ENCODE data around the gene GFOD1. TPM values are rescaled to one million over a fixed set of nuclear protein-coding genes. Genes with fewer than 3 reads are reported as not detected.
"Not testable (repeated sequence)": the region's sequence is repeated elsewhere in the genome, so short reads cannot be mapped to it uniquely, and the experiment has no call there.

Gene GFOD1
- total RNA-seq, 1 experiment from 2014 or later = 4.3 TPM

GRCh38 chr6:13441778-13442177 lies 45.6 kb downstream of the GFOD1 start:
- DNase-seq (ENCODE audit: low read depth) = no peak

DNA sequence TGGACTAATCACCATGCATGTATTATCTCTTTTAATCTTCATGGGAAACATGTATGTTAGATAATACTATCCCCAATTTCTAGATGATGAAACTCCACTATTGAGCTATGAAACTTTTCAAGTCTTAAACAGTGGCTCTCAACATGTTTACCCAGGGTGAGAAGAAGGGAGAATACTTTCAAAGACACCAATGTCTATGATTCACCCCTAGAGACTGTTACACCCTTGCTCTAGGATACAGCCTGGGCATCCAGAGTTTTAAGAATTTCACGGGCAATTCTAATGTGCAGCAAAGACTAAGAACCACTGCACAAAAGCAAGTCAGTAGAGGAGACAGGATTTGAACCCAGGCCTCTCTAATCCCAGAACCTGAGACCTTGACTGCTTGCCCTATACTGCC lies 47.8 kb downstream of the GFOD1 start:
- no peak for DNase-seq (ENCODE audit: low read depth)

GRCh38 chr6:13438126-13438525 lies 49.3 kb downstream of the GFOD1 start:
- no peak for DNase-seq (ENCODE audit: low read depth)

- DNase-seq (ENCODE audit: low read depth) = no peak
Measured at GRCh38 chr6:13437218-13437996, 50.0 kb downstream of the GFOD1 start.

- peak; percentile 33 for DNase-seq (ENCODE audit: low read depth)
Measured at GRCh38 chr6:13436399-13437217, 50.8 kb downstream of the GFOD1 start.

DNA sequence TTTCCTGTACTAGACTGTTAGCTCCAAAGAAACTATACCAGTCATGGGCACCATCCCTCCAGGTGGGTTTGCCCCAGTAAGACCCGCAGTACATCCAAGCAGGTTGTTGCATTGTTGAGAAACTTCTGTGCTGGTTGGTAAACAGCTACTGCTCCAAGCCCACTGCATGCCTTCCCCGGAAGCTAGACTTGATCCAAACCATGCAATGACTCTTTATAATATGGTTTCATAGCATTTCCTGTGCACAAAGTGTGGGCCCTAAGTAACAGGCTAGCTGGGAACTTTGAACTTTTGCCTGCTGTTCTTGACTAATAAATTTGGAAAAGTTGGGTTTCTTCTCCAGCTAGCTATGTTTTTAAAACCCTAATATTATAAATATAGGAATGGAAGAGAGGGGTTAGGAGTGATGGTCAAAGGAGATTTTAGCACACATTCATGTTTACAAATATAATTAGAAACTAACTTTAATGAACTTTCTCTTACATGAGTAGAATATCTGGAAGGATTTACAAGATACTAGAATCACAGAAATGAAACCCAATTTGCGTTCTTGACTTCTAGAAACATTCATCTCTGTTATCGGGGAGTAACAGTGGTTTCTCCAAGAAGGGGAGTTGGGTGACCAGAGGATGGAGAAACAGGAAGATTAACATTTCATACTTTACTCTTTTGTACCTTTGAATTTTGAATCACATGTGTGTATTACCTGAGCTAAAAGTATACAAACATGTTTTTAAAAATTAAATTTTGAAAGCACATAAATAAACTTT lies 51.7 kb downstream of the GFOD1 start:
- no peak for DNase-seq (ENCODE audit: low read depth)

GRCh38 chr6:13434777-13435176 lies 52.6 kb downstream of the GFOD1 start:
- no peak for DNase-seq (ENCODE audit: low read depth)

- not testable (repeated sequence) for DNase-seq (ENCODE audit: low read depth)
Measured at GRCh38 chr6:13434135-13434775, 53.1 kb downstream of the GFOD1 start.

GRCh38 chr6:13433709-13434121 lies 53.7 kb downstream of the GFOD1 start:
- no peak for DNase-seq (ENCODE audit: low read depth)

- DNase-seq (ENCODE audit: low read depth) = no peak
Measured at GRCh38 chr6:13432526-13433184, 54.7 kb downstream of the GFOD1 start.

GRCh38 chr6:13431861-13432465 lies 55.4 kb downstream of the GFOD1 start:
- DNase-seq (ENCODE audit: low read depth) = peak; percentile 73

- no peak for DNase-seq (ENCODE audit: low read depth)
Measured at GRCh38 chr6:13431059-13431656, 56.2 kb downstream of the GFOD1 start.

DNA sequence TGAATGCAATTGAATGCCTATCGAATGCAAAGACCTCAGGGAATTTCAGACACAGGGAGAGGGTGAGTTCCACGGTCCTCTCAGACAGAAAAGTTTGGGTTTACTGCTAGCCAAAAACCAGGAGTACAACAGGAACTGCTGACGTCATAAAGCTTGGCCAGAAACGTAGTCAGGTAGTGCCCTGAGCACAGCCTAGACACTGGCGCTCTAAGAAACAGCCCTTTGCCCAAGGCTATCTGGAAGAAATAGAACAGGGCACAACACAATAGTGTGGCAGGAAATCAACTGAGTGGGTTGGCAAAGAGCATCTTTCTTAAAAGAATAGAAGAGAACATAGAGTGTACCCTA lies 58.0 kb downstream of the GFOD1 start:
- DNase-seq (ENCODE audit: low read depth) = no peak

DNA sequence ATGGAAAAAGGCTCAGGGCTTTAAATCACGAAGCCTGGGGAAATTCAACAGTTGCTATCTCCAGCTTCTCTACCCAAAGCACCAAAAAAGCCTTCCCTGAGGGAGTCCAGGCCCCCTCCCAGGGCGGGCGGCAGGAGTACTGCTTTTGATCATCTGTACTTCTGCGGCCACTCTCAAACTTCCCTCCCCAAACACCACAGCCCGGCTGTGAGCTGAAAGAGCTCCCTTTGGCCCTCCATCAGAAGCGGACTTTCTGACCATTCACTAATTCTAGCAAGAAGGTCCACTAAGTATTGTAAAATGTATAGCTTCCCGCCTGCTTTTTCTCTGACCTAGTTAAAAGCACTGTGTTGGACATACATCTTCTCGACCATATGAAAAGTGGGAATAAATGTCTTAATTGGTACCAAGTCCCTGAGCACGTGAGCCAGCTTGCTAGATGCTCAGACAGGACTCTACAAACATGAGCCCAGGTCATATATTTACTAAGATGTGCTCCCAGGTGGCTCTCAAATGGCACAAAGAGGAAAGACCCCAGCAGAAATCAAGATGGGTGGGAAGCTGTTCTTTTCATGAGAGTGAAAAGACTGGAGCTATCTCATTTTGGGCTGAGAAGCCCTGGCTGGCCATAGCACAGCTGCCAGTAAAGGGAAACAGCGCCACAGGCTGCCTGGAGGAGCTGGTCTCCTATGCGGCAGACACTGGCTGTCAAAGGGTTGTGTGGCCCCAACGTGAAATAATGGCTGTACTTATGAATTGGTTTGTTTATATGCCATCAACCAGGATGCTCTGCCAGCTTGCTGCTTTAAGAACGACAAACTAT lies 58.6 kb downstream of the GFOD1 start:
- no peak for DNase-seq (ENCODE audit: low read depth)

DNA sequence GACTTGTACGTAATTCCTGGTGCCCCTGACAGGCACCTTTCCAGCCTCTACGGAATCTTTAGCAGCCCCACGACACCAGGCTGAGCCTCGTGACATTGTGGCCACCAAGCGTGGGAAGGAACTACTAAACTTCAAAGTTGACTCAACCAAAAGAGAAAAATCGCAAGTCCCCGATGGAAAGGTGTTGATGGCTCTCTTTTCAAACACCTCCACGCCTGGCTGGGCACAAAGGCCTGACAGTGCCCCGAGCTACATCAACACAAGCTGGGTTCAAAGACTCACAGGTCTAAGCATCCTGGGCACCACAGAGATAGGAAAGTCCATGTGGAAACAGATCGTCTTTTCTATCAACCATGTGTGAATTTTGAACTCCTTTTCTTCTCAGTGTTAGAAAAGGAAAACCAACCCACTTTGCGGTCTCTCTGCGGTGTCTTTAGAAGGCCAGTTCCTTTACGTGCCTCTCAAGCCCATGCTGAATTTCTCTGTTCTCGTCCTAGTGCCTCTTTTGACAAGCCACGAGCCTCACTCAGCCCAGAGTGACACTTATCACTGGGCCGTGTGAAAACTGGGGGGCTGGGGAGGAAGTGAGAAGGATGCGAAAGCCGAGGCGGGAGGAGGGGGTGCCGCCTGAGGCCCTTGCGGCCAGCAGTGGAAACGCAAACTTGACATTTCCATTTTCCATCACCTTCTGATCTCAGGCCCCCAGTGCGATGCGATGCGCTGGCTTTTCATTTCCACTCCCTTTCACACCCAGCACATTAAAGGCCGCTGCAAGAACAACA lies 59.4 kb downstream of the GFOD1 start:
- no peak for DNase-seq (ENCODE audit: low read depth)

DNA sequence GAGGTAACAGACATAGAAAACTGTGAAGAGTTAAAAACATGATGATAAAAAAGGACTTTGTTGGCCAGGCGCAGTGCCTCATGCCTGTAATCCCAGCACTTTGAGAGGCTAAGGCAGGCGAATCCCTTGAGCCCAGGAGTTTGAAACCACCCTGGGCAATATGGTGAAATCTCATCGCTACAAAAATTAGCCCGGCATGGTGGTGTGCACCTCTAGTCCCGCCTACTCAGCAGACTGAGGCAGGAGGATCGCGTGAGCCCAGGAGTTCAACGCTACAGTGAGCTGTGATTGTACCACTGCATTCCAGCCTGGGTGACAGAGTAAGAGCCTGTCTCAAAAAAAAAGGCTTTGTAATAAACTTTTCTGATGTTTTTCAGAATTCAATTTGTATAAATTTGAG lies 60.1 kb downstream of the GFOD1 start:
- DNase-seq (ENCODE audit: low read depth) = no peak

DNA sequence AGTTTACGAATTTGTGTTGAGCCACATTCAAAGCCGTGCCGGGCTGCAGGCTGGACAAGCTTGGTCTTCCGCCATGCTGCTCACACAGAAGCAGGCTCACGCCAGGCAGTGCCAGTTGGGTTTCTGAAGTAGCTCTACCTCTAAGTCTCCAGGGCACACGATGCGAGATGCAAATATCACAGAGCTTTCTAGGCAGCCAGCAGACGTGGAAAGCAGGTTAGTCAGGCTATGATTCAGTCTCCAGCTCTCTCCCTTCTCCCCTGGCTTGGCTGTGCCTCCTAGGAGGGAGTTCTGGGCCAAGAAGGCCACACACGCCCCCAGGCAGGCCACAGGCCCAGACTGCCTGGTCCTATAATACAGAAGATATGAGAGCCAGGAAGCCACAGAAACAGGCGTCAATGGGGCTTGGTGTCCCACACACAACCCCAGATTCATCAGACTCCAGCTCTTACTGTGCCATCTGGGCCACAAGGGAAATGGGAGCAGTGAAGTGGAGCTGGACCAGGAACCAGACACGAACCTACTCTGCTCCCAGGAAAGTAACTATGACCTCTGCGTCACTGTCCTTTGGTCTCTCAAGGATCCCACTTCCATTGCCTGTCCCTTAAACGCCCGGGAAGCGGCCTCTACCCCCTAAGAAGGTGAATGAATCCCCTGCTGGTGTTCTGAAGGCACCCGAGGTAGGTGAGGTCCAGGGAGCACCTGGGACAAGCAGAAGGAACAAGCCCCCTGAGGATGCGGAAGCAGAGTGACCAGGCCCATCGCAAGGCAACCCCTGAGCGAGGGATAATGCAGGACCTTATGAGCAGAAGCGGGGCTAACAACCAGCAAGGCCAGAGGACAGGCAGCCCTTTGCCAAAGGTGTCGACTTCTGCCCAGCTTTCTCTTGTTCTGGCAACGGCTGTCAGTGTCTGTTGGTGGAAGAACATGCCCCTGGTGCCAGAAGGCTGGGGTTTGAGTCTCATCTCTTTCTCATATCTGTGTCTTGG lies 61.2 kb downstream of the GFOD1 start:
- peak; percentile 88 for DNase-seq (ENCODE audit: low read depth)

All from M059J (cell line).